DND-41 (cell line): ENCODE measurements around the gene KRT2.

Experiments
- ATAC-seq: fragments of 200-7000 bp; cut with Tn5 transposase; 3 replicates; pipeline ENCODE4 v1.9.1; 2021; ENCODE audit warnings: low read depth; ENCODE audit not compliant: insufficient read depth
- DNase-seq: peaks from one replicate; pipeline ENCODE4 v3.0.0-alpha.2; 2020
- H2AFZ ChIP-seq: 2 replicates; pipeline ENCODE4 v1.6.0; 2012; ENCODE audit warnings: low read depth, low read length
- H3K27ac ChIP-seq: 2 replicates; pipeline ENCODE4 v1.5.1; 2012; ENCODE audit warnings: low read length, inconsistent platforms
- H3K27me3 ChIP-seq: fragments of 200-600 bp; sonication (generic); 2 replicates; pipeline ENCODE4 v1.6.0; 2012; ENCODE audit warnings: low read length, mild to moderate bottlenecking, inconsistent platforms; ENCODE audit not compliant: insufficient read depth, poor library complexity
- H3K36me3 ChIP-seq: 2 replicates; pipeline ENCODE4 v1.5.1; 2012; ENCODE audit warnings: low read length, inconsistent platforms; ENCODE audit not compliant: insufficient read depth
- H3K4me1 ChIP-seq: 2 replicates; pipeline ENCODE4 v1.5.1; 2012; ENCODE audit warnings: mild to moderate bottlenecking, low read length; ENCODE audit not compliant: insufficient read depth
- H3K4me2 ChIP-seq: 2 replicates; pipeline ENCODE4 v1.6.0; 2012; ENCODE audit warnings: mild to moderate bottlenecking, moderate library complexity, low read length, inconsistent platforms; ENCODE audit not compliant: insufficient read depth
- H3K4me3 ChIP-seq, 2 experiments: fragments of 200-600 bp in 1 of 2; shearing (Covaris generic) in 1 of 2; 2 replicates each; pipeline ENCODE4 v1.5.1; 2012 to 2016; ENCODE audit warnings: inconsistent platforms in 2 of 2, low read length in 2 of 2, mild to moderate bottlenecking in 2 of 2, low read depth in 1 of 2, moderate library complexity in 1 of 2
- H3K79me2 ChIP-seq: 2 replicates; pipeline ENCODE4 v1.6.0; 2012; ENCODE audit warnings: low read length, inconsistent platforms; ENCODE audit not compliant: insufficient read depth
- H3K9ac ChIP-seq: 2 replicates; pipeline ENCODE4 v1.6.0; 2012; ENCODE audit warnings: low read depth, mild to moderate bottlenecking, inconsistent platforms, low read length, moderate library complexity
- H3K9me3 ChIP-seq: 2 replicates; pipeline ENCODE4 v1.5.1; 2012; ENCODE audit warnings: low read length, moderate library complexity, mild to moderate bottlenecking, inconsistent platforms; ENCODE audit not compliant: insufficient read depth, severe bottlenecking
- H4K20me1 ChIP-seq: 2 replicates; pipeline ENCODE4 v1.6.0; 2012; ENCODE audit warnings: low read length; ENCODE audit not compliant: insufficient read depth
- EZH2 ChIP-seq: IDR thresholded peaks from 3 replicates; pipeline ENCODE4 v1.6.1; 2012; ENCODE audit warnings: borderline replicate concordance, low read depth, mild to moderate bottlenecking, moderate library complexity, low read length, inconsistent platforms; ENCODE audit not compliant: severe bottlenecking
- TF ChIP-seq, protein P1 (sequence below): IDR thresholded peaks from 2 replicates; pipeline ENCODE4 v1.5.1; 2012; ENCODE audit warnings: borderline replicate concordance, low read length, moderate library complexity, mild to moderate bottlenecking; ENCODE audit not compliant: poor library complexity, severe bottlenecking; ENCODE audit errors: extremely low read depth

The KRT2 gene

DNA sequence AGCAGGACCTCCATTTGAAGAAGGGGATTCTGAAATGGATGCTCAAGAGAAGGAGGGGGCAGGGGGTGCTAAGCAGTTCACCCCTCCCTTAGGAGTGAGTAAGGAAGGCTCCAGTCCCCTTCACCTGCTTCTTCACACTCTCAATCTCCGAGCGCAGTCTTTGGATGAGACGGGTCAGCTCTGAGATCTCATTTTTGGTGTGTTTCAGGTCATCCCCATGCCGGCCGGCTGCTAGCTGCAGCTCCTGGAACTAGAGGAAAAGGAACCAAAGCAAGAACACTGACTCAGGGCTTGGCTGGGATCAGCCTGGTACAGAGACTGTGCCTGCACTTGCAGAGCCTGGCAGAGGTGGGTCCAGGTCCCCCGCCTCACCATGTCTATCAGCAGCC, 40.9 kb downstream of the KRT2 start:
- DNase-seq (no peak), ATAC-seq (no peak)
- H3K9me3 ChIP-seq, result no peaks in the 10 kb centered on the region
- no peak overlapping the region for H3K4me2 ChIP-seq
- no peak overlapping the region for H3K4me3 ChIP-seq
- H3K27ac ChIP-seq, result no peak overlapping the region
- H2AFZ ChIP-seq, result no peak overlapping the region
- H3K9ac ChIP-seq, result no peak overlapping the region
- no peaks in the 10 kb centered on the region for H3K79me2 ChIP-seq
- H4K20me1 ChIP-seq, result peaks cover 3% of the 10 kb centered on the region; the same call in 1 of the 2 replicates
- peaks cover 24% of the 10 kb centered on the region for H3K27me3 ChIP-seq
- TF ChIP-seq EZH2, result no peak
- TF ChIP-seq, protein P1, sequence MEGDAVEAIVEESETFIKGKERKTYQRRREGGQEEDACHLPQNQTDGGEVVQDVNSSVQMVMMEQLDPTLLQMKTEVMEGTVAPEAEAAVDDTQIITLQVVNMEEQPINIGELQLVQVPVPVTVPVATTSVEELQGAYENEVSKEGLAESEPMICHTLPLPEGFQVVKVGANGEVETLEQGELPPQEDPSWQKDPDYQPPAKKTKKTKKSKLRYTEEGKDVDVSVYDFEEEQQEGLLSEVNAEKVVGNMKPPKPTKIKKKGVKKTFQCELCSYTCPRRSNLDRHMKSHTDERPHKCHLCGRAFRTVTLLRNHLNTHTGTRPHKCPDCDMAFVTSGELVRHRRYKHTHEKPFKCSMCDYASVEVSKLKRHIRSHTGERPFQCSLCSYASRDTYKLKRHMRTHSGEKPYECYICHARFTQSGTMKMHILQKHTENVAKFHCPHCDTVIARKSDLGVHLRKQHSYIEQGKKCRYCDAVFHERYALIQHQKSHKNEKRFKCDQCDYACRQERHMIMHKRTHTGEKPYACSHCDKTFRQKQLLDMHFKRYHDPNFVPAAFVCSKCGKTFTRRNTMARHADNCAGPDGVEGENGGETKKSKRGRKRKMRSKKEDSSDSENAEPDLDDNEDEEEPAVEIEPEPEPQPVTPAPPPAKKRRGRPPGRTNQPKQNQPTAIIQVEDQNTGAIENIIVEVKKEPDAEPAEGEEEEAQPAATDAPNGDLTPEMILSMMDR, result no peak
- H3K36me3 ChIP-seq, result no peaks in the 10 kb centered on the region
- no peaks in the 10 kb centered on the region for H3K4me1 ChIP-seq

DNA sequence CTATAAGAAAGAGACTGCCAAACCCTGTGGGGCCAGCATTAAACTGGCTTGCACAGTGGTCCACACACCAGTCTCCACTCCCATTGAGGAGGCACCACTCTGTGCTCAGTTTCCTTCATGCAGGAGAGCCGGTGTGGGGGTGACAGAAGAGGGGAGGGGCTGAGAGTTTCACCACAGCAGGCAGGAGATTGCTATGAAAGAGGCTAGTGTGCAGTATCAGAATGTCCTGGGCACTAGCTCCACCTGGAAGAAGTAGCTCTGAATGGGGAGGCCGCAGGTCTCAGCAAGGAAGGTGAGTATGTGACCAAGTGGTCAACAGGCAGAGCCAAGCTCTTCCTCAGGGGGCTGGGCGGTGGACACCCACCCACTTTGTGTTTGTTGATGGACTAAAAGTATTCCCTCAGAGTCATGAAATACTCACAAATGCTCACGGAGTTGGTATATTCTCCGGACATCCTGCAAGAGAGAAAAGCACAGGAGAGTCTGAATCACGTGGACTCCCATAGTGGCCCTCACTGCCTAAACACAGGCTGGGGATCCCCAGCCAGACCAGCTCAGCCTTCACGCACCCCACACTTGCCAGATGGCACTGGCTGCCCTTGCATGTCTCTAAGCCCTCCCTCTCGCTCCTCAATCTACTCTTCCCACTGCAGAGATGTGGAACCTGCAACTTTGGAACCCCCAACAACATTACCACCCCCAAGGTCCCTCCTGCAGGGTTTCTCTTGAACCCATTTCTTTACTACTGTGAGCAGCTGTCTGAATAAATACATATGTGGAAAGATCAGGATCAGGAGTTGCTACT, 43.0 kb downstream of the KRT2 start:
- Histone ChIP-seq H3K9me3 (no peaks in the 10 kb centered on the region), H3K27me3 (peaks cover 29% of the 10 kb centered on the region)

DNA sequence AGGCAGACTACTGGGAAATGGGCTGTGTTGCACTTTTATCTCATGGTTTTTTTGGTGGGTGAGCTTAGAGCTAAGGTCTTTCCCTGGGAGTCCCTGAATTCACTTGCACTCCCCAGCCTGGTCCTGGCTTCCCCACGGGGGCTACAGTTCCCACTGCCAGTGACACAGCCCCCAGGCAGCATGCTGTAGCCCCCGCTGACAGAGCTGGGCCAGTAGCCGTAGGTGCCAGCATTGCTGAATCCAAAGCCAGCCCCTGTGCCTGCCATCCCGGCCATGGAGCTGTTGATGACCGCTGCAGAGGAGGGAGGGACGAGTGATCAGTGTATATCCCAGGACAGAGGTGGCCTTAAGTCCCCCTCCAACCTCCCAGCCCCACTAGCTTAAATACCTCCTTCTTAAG, 43.9 kb downstream of the KRT2 start:
- peaks cover 29% of the 10 kb centered on the region for H3K27me3 ChIP-seq

More for the DNA sequence above, 43.0 kb downstream of the KRT2 start:
- Histone ChIP-seq H3K79me2 (no peaks in the 10 kb centered on the region), H3K4me1 (no peaks in the 10 kb centered on the region), H4K20me1 (peaks cover 3% of the 10 kb centered on the region; the same call in 1 of the 2 replicates), H3K27ac (no peak overlapping the region), H3K4me3 (no peak overlapping the region), H3K4me2 (no peak overlapping the region), H2AFZ (no peak overlapping the region), H3K36me3 (no peaks in the 10 kb centered on the region), H3K9ac (no peak overlapping the region)
- ATAC-seq, result no peak
- TF ChIP-seq EZH2, result no peak
- TF ChIP-seq, protein P1, result no peak
- no peak for DNase-seq

More for the DNA sequence above, 43.9 kb downstream of the KRT2 start:
- H4K20me1 ChIP-seq, result 0 out of 2 replicates have a peak, but pooled peaks cover 3% of the 10 kb centered on the region
- no peaks in the 10 kb centered on the region for H3K36me3 ChIP-seq
- no peak overlapping the region for H3K4me3 ChIP-seq
- DNase-seq (no peak), ATAC-seq (no peak)
- no peak overlapping the region for H3K9ac ChIP-seq
- TF ChIP-seq, protein P1, result no peak
- no peak for TF ChIP-seq EZH2
- H3K27ac ChIP-seq, result no peak overlapping the region
- no peaks in the 10 kb centered on the region for H3K79me2 ChIP-seq
- H2AFZ ChIP-seq, result no peak overlapping the region
- no peak overlapping the region for H3K4me2 ChIP-seq
- H3K9me3 ChIP-seq, result no peaks in the 10 kb centered on the region
- no peaks in the 10 kb centered on the region for H3K4me1 ChIP-seq
